Kidney tubule cell (primary cell): ENCODE results near the gene NAA50.
A peak's percentile ranks its signal among the peaks of the same experiment; 100 is the strongest.

Experiments used
- DNase-seq: peaks from one replicate; pipeline ENCODE4 v3.0.0-alpha.2; 2018; ENCODE audit warnings: low spot score

Gene NAA50

GRCh38 chr3:113741620-113742019 lies 4.4 kb downstream of the NAA50 start:
- no peak for DNase-seq

GRCh38 chr3:113741086-113741485 lies 5.0 kb downstream of the NAA50 start:
- DNase-seq: no peak

GRCh38 chr3:113736548-113737089 lies 9.4 kb downstream of the NAA50 start:
- DNase-seq: peak; percentile 56

GRCh38 chr3:113731694-113732093 lies 14.4 kb downstream of the NAA50 start:
- DNase-seq: no peak

- no peak for DNase-seq
Measured at GRCh38 chr3:113730550-113730949, 15.5 kb downstream of the NAA50 start.

GRCh38 chr3:113728661-113729060 lies 17.4 kb downstream of the NAA50 start:
- DNase-seq: no peak

- DNase-seq: no peak
Measured at GRCh38 chr3:113721636-113722035, 24.4 kb downstream of the NAA50 start.

GRCh38 chr3:113719758-113720157 lies 26.3 kb downstream of the NAA50 start:
- DNase-seq: no peak

- DNase-seq: no peak
Measured at GRCh38 chr3:113719294-113719693, 26.8 kb downstream of the NAA50 start.

- DNase-seq: no peak
Measured at GRCh38 chr3:113717818-113718217, 28.2 kb downstream of the NAA50 start.

GRCh38 chr3:113717308-113717707 lies 28.7 kb downstream of the NAA50 start:
- no peak for DNase-seq

- DNase-seq: no peak
Measured at GRCh38 chr3:113714702-113715101, 31.3 kb downstream of the NAA50 start.

GRCh38 chr3:113712129-113712528 lies 33.9 kb downstream of the NAA50 start:
- no peak for DNase-seq

GRCh38 chr3:113707835-113708234 lies 38.2 kb downstream of the NAA50 start:
- DNase-seq: no peak

- peak; percentile 41 for DNase-seq
Measured at GRCh38 chr3:113698956-113699355, 47.1 kb downstream of the NAA50 start.

GRCh38 chr3:113698213-113698742 lies 47.8 kb downstream of the NAA50 start:
- no peak for DNase-seq

- DNase-seq: peak; percentile 15
Measured at GRCh38 chr3:113697500-113698090, 48.5 kb downstream of the NAA50 start.

GRCh38 chr3:113696658-113697499 lies 49.2 kb downstream of the NAA50 start:
- peak; percentile 100 for DNase-seq

GRCh38 chr3:113695786-113696645 lies 50.0 kb downstream of the NAA50 start, which contains the start of gene USF3:
USF3 (minus strand) TSS chr3:113696642; CDS start chr3:113674878, 21,764 bp downstream.
- DNase-seq: peak; percentile 68

GRCh38 chr3:113695431-113695785 lies 50.6 kb downstream of the NAA50 start:
- peak; percentile 23 for DNase-seq

- no peak for DNase-seq
Measured at GRCh38 chr3:113690482-113690881, 55.6 kb downstream of the NAA50 start.
